Astrocyte of the cerebellum (primary cell): ENCODE results near the gene CORO7.
A peak's percentile ranks its signal among the peaks of the same experiment; 100 is the strongest.

Experiments
- DNase-seq: peaks from one replicate; pipeline ENCODE4 v3.0.0-alpha.2; 2011; ENCODE audit warnings: low read depth
- H3K4me3 ChIP-seq: 2 replicates; pipeline ENCODE4 v1.5.1; 2011; ENCODE audit warnings: mild to moderate bottlenecking, low read depth, low read length, moderate library complexity
- CTCF ChIP-seq: IDR thresholded peaks from 2 replicates; pipeline ENCODE4 v1.5.1; 2012; ENCODE audit warnings: low read length, low read depth, moderate library complexity, mild to moderate bottlenecking; ENCODE audit errors: missing control alignments
- in situ Hi-C: cut with HindIII; loops from 2 replicates; pipeline ENCODE4 v1.10.0; 2017; ENCODE audit warnings: low sequenced_read_pairs

CORO7 gene

DNA sequence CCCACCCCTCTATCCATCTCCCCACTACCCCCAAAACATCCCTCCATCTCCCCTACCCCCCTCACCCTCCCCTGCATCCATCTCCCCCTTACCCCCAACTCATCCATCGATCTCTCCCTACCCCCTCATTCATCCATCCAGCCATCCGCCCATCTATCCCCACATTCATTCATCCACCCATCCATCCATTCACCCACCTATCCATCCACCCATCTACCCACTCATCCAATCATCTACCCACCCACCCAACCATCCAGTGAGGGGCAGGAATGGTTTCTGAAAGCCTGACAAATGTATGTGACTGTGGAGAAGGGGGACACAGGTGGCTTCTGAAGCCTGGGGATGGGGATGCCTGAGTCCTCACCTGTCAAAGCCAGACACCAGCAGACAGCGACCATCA lies 56.5 kb downstream of the CORO7 start:
- TF ChIP-seq CTCF, result no peak
- in situ Hi-C loops, result no loop called here
- no peak for DNase-seq
- no peak overlapping the region for H3K4me3 ChIP-seq

GRCh38 chr16:4358831-4359561 lies 57.4 kb downstream of the CORO7 start:
- no peak for DNase-seq
- no peak overlapping the region for H3K4me3 ChIP-seq
- in situ Hi-C loops, result no loop called here
- TF ChIP-seq CTCF, result peak; percentile 90

DNA sequence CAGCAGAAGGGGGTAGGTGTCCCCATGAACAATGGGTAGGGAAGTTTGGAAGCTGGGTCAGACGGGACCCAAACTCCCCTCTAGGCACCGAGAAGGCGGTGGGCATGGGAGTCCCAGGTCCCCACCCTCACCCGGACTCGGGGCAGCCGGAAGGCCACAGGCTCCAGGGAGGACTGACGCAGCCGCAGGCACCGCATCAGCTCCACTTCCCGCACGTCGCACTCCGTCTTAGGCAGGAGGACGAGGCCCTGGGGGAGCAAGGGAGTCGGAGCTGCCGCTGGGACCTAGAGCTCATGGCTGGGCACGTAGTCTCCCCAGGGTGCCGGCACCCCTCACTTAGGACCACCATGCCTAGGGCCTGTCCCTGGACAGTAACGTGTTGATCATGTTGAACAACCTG lies 58.2 kb downstream of the CORO7 start:
- H3K4me3 ChIP-seq, result no peak overlapping the region
- TF ChIP-seq CTCF, result no peak
- no peak for DNase-seq
- in situ Hi-C loops, result no loop called here

DNA sequence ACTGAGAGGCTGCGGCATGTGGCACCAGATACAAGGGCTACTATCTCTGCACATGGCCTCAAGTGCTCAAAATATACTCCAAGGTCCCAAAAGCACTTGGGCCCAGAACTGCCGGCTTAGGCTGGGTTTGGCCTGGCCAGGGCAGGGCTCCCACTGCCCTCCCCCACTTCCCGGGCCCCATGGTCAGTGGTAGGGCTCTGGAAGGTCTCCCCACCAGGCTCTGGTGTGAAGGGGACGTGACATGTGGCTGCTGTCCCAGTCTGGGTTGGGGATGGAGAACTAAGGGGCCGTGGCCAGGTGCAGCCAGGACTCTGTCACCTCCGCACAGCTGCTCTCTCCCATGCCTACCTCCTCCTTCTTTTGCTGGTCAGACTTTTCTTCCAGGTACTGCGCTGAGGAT lies 59.6 kb downstream of the CORO7 start:
- in situ Hi-C loops, result no loop called here
- H3K4me3 ChIP-seq, result no peak overlapping the region
- TF ChIP-seq CTCF, result no peak
- DNase-seq, result no peak

DNA sequence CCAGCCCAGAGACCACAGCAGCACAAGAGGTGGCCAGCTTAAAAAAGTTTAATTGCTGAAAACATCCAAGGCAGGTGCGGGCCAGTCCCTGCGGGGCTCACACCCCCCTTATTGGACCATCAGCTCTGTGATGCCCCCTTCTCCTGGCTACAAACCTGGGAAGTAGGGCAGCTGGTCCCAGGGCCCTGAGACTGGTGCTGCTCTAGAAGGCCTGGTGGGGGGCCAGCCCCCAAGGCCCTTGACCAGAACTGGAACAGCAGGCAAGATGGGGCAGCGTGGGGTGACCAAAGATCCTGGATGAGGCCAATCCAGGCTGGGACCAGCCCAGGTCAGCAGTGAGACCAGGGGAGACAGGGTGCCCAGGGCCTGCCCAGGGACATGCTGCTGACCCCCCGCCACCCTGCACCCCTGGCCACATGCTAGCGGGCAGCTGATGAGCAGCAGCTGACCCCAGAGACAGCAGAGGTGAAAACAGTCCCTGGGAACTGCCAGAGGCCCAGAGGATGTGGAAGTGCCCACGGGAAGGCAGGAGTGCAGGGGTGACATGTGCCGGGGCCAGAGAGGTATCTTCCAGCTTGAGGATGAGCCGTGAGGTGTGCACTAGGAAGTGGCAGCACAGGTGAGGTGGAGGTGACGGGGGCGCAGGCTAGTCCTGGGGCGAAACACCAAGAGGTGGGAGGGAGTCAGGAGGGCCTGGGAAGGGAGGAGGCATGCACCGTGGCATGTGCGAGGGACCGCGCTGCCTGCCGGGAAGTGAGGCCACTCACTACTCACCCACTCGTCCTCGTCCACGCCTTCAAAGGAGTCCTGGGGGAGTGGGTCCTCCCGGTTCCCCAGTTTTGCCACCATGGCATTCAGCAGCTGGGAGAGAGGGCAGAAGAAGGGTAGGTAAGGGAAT lies 61.6 kb downstream of the CORO7 start:
- DNase-seq, result no peak
- no peak for TF ChIP-seq CTCF
- in situ Hi-C loops, result no loop called here
- H3K4me3 ChIP-seq, result no peak overlapping the region

GRCh38 chr16:4353675-4354074 lies 62.7 kb downstream of the CORO7 start:
- H3K4me3 ChIP-seq, result no peak overlapping the region
- no peak for DNase-seq
- TF ChIP-seq CTCF, result no peak
- in situ Hi-C loops, result no loop called here
